Calu3 (cell line): Measurements from ENCODE around the gene PKHD1. TPM values are rescaled to one million over a fixed set of nuclear protein-coding genes. Genes with fewer than 3 reads are reported as not detected.

Experiments
- BruUV-seq: library from RNA; stranded (reverse); fragments of 400-500 nt; replicated peaks from 2 replicates; lab custom pipeline; 2021; lab: Mats Ljungman, UMichigan
- CTCF ChIA-PET: fragments of 300-600 bp; sonication (Branson Sonifier 250); formaldehyde crosslinking; loops from one replicate; lab custom pipeline; 2022; ENCODE audit warnings: antibody characterized with exemption; lab: Charles Lee
- DNase-seq: peaks from one replicate; pipeline ENCODE4 v3.0.0; 2022
- H3K27ac Mint-ChIP-seq: one replicate; pipeline ENCODE4 v1.8.0; 2022; ENCODE audit warnings: mixed read lengths; ENCODE audit not compliant: unreplicated experiment
- H3K27me3 Mint-ChIP-seq: one replicate; pipeline ENCODE4 v1.8.0; 2022; ENCODE audit warnings: mixed read lengths; ENCODE audit not compliant: unreplicated experiment
- H3K36me3 Mint-ChIP-seq: one replicate; pipeline ENCODE4 v1.8.0; 2022; ENCODE audit warnings: mild to moderate bottlenecking, moderate library complexity, mixed read lengths; ENCODE audit not compliant: insufficient read depth, unreplicated experiment
- H3K4me1 Mint-ChIP-seq: one replicate; pipeline ENCODE4 v1.8.0; 2022; ENCODE audit warnings: mild to moderate bottlenecking, low read depth, mixed read lengths; ENCODE audit not compliant: unreplicated experiment
- H3K4me3 Mint-ChIP-seq: one replicate; pipeline ENCODE4 v1.8.0; 2022; ENCODE audit warnings: mild to moderate bottlenecking, low read depth, moderate library complexity, mixed read lengths; ENCODE audit not compliant: unreplicated experiment
- H3K9me3 Mint-ChIP-seq: one replicate; pipeline ENCODE4 v1.8.0; 2022; ENCODE audit warnings: low read depth, mixed read lengths; ENCODE audit not compliant: unreplicated experiment
- intact Hi-C: fragments of 100-400 bp; cut with micrococcal nuclease; formaldehyde crosslinking; loops from one replicate; pipeline ENCODE4 v1.10.0; 2022; ENCODE audit not compliant: unreplicated experiment
- total RNA-seq: library from RNA; stranded (reverse); gene quantifications from 2 replicates; pipeline ENCODE4 v1.2.3, GENCODE V29; 2022
- TF ChIP-seq, protein P1 (sequence below): fragments of 200-600 bp; IDR thresholded peaks from one replicate; pipeline ENCODE4 v1.8.0; 2022; ENCODE audit warnings: antibody characterized with exemption; ENCODE audit not compliant: unreplicated experiment

Gene PKHD1
- total RNA-seq, 1 experiment from 2014 or later: 25.2 TPM

DNA sequence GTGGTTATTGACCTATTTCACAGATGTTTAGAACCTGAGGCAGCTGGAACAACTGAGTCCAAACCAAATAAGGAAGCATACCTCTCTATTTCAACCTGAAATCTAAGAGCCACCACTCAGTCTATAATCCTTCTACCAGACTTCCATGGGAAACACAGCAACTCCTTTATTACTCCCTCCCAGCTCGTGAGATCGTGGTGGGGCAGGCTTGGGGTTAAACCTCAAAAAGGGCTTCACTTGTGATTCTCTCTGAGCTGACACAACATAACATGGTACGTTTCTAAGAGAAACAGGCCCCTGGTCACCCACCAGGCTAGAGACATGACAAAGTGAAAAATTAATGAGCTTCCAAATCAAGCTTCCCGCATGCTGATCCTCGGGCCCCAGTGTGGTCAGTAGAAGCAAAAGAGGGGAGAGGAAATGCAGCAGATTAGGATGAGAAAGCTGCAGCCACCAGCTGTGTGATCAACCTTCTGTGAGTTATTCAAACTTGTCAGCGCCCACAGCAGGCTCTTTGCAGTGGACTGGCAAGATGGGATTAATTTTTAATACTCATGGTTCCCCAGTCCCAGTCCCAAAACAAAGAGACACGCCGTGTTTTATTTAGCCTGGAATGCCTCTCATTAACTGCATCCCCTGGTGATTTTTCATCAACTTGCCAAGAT is 9.3 kb downstream of the PKHD1 start:
- peak overlapping the region; percentile 24 for H3K4me3 Mint-ChIP-seq
- H3K9me3 Mint-ChIP-seq: no peaks in the 10 kb centered on the region
- CTCF ChIA-PET: interaction anchor here (0.7 to 2.3 kb wide), 8 partner anchors 7 to 156 kb away, joined by 3 to 17 read pairs (median 5); partner anchors contain the start of gene PKHD1
- intact Hi-C loops: loop anchor here (1.0 kb wide), 1 partner anchor 9 kb away; the partner anchor contains the start of gene PKHD1
- H3K27me3 Mint-ChIP-seq: no peaks in the 10 kb centered on the region
- BruUV-seq: no TSS peak
- TF ChIP-seq, protein P1, sequence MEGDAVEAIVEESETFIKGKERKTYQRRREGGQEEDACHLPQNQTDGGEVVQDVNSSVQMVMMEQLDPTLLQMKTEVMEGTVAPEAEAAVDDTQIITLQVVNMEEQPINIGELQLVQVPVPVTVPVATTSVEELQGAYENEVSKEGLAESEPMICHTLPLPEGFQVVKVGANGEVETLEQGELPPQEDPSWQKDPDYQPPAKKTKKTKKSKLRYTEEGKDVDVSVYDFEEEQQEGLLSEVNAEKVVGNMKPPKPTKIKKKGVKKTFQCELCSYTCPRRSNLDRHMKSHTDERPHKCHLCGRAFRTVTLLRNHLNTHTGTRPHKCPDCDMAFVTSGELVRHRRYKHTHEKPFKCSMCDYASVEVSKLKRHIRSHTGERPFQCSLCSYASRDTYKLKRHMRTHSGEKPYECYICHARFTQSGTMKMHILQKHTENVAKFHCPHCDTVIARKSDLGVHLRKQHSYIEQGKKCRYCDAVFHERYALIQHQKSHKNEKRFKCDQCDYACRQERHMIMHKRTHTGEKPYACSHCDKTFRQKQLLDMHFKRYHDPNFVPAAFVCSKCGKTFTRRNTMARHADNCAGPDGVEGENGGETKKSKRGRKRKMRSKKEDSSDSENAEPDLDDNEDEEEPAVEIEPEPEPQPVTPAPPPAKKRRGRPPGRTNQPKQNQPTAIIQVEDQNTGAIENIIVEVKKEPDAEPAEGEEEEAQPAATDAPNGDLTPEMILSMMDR: no peak
- peaks cover 73% of the 10 kb centered on the region for H3K36me3 Mint-ChIP-seq
- H3K4me1 Mint-ChIP-seq: peaks cover 82% of the 10 kb centered on the region
- no peak for DNase-seq
- H3K27ac Mint-ChIP-seq: peak overlapping the region; percentile 82

DNA sequence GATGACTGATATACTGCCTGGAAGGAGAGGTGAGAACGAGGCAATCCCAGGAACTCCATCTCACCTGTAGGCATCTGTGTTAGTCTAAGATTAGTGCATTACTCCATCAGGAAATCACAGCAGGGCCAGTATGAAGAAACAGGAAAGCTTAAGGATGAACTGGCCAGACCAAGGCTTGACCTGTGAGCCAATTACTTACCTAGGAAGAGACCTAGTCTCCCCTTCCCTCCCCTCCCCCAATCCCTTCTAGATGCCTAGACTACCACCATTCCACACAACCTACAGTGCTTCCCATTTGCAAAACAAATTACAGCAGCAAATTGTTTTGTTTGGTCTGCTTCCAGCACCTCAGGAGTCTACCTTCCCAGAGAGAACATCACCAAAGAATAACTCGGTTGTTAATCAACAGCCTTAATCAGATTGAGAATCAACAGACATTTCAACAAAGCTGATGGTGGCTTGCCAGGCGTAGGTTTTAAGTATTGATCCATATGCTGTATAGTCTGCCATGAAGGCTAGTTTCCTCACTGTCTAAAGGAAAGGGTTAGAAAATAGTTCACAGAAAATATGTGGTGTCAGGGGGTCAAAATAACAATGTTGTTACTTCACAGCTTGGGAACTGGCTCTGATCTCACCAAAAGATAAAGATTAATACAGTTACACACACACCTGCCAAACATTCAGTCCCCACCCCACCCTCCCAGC is 10.1 kb downstream of the PKHD1 start:
- peaks cover 81% of the 10 kb centered on the region for H3K4me1 Mint-ChIP-seq
- BruUV-seq: no TSS peak

DNA sequence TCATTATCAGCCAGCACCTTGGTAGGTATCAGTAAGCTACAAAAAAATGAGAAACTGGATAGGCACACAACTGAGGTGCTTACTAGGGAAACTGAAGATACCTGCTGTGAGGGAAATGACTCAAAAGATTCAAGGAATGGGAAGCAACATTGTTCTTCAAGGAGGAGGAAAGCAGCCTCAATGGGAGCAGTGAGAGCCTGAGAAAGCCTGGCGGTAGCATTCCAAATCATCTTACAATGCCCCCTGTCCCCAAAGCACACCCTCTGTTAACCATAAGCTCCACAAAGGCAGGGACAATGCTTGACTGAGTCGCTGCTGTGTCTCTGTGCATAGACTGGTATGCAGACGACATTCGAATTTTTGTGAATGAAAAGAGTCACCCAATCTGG is 10.6 kb downstream of the PKHD1 start:
- BruUV-seq: no TSS peak
- H3K27me3 Mint-ChIP-seq: no peaks in the 10 kb centered on the region

More for the DNA sequence above, 10.1 kb downstream of the PKHD1 start:
- Mint-ChIP-seq H3K27ac (peak overlapping the region; percentile 82), H3K9me3 (no peaks in the 10 kb centered on the region), H3K4me3 (peak overlapping the region; percentile 24), H3K36me3 (peaks cover 70% of the 10 kb centered on the region), H3K27me3 (no peaks in the 10 kb centered on the region)
- peak; percentile 72 for DNase-seq
- intact Hi-C loops: loop anchor here (1.0 kb wide), 1 partner anchor 10 kb away; the partner anchor contains the start of gene PKHD1
- TF ChIP-seq, protein P1: no peak
- CTCF ChIA-PET: interaction anchor here (0.7 to 2.3 kb wide), 8 partner anchors 8 to 157 kb away, joined by 3 to 17 read pairs (median 5); partner anchors contain the start of gene PKHD1

DNA sequence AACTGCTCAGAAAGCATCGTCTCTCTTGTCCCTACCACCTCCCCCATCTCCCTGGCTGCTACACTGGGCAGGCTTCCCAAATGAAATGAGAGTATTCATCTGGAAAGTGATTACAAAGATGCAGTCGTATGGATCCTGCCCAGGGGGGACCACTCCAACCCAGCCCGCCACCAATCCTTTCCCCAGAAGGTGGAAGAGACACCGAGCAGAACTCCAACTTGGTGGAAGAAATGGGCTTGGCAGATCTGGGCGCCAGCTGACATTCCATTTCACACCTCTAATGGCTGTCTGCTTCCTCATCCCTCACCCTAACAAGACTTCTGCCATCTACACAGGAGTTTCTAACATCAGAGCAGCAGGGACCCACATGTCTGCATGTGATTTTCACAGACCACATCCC is 12.7 kb downstream of the PKHD1 start:
- peaks cover 62% of the 10 kb centered on the region for H3K4me1 Mint-ChIP-seq
- H3K36me3 Mint-ChIP-seq: peaks cover 68% of the 10 kb centered on the region
- no peak overlapping the region for H3K4me3 Mint-ChIP-seq
- no peak overlapping the region for H3K27ac Mint-ChIP-seq
- no peaks in the 10 kb centered on the region for H3K27me3 Mint-ChIP-seq
- intact Hi-C loops: no loop called here
- DNase-seq: no peak
- TF ChIP-seq, protein P1: no peak
- BruUV-seq: no TSS peak
- CTCF ChIA-PET: no interaction called here
- no peaks in the 10 kb centered on the region for H3K9me3 Mint-ChIP-seq

More for the DNA sequence above, 10.6 kb downstream of the PKHD1 start:
- no peaks in the 10 kb centered on the region for H3K9me3 Mint-ChIP-seq
- intact Hi-C loops: loop anchor here (1.0 kb wide), 1 partner anchor 11 kb away; the partner anchor contains the start of gene PKHD1
- H3K4me3 Mint-ChIP-seq: peak overlapping the region; percentile 24
- H3K27ac Mint-ChIP-seq: peak overlapping the region; percentile 82
- H3K36me3 Mint-ChIP-seq: peaks cover 70% of the 10 kb centered on the region
- DNase-seq: no peak
- CTCF ChIA-PET: interaction anchor here (1.3 to 2.3 kb wide), 6 partner anchors 10 to 157 kb away, joined by 4 to 17 read pairs (median 8); partner anchors contain the start of gene PKHD1
- TF ChIP-seq, protein P1: no peak
- H3K4me1 Mint-ChIP-seq: peaks cover 75% of the 10 kb centered on the region
